Inflammatory macrophage (primary cell): ENCODE data around the gene FOXP1.

Source experiments
- DNase-seq, 2 donors: peaks; one replicate each; pipeline ENCODE4 v3.0.0-alpha.2; 2020 to 2022

Gene FOXP1

GRCh38 chr3:71393745-71394144 is 189.8 kb downstream of the FOXP1 start:
- no peak for DNase-seq

- peak in 1 of 2 donors; percentile 32 for DNase-seq
Observed at GRCh38 chr3:71393093-71393492, 190.4 kb downstream of the FOXP1 start.

DNA sequence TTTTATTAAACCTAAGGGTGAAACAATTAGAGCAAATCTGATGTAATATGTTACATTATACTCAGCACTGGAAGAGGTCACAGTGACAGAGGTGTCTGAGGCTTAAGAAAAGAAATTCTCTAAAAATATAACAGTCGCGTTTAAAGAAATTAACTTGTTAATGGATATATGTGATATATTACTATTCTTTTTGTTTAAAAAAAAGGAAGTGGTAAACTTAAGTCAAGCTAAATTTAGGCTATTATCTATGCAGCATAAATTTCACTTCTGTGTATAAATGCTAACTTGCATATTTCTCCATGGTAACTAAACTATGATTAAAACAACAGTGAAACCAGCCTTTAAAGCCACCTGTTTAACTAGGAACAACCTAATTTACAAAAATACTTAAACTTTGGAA is 191.3 kb downstream of the FOXP1 start:
- peak in 1 of 2 donors; percentile 72 for DNase-seq

DNA sequence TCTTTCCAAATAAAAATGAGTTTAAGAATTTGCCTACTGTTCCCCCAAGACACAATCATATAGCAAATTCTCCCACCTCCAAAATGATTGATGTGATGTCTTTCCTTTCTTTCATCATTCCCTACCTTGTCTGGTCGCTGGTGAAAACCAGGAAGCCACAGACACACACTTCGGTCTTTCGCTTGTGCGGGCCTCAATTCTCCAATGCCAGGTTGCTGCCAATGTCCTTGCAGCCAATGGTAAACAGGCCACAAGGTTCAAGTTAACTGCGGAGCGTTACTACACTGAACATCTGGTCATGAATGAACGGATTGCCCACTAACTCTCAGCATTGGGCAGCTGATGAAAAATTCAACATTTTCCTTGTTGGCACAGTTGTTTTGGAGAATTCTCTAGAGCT is 192.2 kb downstream of the FOXP1 start:
- peak in 1 of 2 donors; percentile 28 for DNase-seq

- peak; percentile 31 to 56 for DNase-seq
Observed at GRCh38 chr3:71389911-71390573, 193.5 kb downstream of the FOXP1 start.

GRCh38 chr3:71389191-71389590 is 194.3 kb downstream of the FOXP1 start:
- no peak for DNase-seq

DNA sequence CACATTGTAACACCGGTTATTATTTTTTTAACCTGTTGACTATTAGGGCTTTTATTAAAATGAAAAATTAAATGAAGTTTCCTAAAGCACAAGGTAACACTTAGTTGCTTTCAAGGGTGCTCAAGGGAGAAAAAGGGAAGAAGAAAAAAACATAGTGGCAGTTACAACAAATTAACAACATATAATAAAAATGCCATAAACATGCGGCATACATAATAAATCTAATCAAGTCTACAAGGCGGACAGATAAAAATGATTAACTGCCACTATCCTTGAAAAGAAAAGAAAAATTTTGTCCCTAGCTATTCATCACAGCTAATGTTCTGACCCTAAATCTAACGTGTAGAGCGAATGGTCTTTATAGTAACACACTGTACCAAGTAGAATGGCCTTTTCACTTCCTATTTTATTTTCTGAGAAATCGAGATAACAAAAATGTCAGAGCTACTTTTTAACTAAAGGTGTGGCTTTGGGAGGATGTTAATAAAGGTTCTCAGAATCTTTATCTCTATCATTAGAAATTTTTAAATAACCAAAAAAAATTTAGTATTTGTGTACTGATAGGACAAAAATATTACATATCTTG is 194.9 kb downstream of the FOXP1 start:
- no peak for DNase-seq

DNA sequence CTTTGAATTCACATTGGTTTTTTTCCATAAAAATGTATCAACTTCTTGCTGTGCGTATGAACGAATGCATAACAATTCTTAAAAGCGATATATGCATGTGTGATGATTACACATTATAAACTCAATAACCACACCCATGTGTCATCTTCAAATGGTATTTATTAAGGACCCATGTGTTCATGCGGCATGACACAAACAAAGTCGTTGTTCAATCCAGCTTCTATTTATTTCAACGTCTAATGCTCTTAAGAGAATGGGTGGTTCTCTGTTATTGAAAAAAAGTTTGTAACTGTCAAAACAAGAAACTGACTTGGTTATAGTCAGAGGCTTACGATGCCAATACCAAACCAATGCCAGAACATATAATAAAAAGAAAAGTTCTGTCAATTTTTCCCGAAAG is 195.9 kb downstream of the FOXP1 start:
- DNase-seq = no peak

DNA sequence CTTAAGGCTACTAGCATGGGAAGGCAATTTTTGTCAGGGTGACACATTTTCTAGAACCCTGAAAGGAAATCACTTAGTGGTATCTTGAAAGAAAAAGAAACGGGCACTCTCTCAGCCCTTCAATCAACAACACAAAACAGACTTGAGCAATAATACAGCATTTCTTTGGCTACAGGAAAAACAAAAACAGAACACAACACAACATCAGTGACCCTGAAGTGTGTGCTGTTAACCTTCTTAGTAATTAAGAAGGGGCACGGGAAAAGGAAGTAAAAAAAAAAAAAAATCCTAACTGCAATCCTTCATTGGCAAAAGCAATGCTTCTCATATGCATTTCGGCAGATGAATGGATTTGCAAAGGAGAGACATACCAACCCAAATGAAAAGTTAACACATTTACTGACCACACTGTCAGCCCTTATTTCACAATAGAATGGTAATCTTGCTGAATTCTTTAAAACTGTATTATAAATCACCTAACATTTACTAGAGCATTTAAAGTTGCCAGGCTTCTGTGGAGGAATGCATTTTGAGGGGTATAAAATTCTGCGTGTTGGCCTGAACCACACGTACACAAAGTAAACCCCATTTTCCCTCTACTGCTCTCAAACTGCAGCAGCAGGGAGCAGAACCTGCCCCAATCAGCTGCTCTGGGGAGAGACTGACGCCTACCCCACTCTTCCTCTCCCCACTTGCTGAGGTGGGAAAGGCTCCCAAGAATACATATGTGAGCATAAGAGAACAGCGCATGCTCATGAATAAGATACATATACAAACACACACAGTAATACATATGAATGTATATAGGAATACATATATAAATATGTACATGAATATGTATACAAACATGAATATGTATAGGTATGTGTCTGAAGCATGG is 198.5 kb downstream of the FOXP1 start:
- peak in 1 of 2 donors; percentile 7 for DNase-seq

DNA sequence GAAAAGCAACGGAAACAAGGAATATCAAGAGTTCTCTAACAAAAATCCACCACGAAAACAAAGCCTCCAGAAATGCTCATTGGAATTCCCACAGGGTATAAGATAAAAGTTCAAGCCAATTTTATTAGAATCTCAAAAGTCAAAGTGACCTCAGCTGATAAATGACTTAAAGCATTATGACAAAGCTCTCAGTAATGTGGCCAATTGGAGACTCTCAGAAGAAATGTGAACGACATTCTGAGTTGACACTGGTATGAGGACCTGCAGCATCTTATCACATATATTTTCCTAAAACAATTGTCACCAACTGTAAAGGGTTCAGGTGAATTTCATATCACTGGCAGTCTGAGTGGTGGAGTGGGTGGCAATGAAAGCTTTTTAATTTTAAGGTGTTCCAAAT is 199.1 kb downstream of the FOXP1 start:
- no peak for DNase-seq

DNA sequence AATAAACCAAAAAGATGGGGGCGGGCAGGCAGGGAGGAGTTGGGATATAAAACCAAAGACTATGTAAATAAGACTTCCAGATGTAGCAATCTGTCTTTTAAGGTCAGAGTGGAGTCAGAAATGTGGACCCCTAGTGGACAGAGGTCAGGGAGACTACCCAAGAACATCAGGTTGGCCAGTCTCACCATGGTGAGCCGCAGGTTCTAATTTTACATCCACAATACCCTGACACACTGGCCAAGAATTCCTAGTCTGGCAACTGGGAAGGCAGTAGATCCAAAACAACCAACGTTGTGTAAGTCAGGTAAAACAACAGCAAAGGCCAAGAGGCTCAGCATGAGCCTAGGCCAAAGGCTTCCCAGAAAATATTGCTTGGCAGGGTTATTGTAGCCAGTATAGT is 203.4 kb downstream of the FOXP1 start:
- DNase-seq = no peak

DNA sequence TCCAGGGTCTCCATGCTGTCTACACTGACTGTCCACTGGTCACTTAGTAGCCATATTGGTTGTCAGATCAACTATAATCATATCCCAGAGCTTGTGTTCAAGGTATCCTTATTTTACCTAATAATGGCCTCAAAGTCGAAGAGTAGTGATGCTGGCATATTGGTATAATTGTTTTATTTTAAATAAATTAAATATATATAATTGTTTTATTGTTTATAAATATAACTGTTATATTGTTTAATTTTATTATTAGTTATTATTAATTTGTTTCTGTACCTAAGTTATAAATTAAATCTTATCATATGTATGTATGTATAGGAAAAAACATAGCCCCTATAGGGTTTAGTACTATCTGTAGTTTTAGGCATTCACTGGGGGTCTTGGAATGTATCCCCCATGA is 205.0 kb downstream of the FOXP1 start:
- no peak for DNase-seq

- no peak for DNase-seq
Observed at GRCh38 chr3:71376911-71377310, 206.6 kb downstream of the FOXP1 start.

GRCh38 chr3:71376503-71376902 is 207.0 kb downstream of the FOXP1 start:
- DNase-seq = no peak

DNA sequence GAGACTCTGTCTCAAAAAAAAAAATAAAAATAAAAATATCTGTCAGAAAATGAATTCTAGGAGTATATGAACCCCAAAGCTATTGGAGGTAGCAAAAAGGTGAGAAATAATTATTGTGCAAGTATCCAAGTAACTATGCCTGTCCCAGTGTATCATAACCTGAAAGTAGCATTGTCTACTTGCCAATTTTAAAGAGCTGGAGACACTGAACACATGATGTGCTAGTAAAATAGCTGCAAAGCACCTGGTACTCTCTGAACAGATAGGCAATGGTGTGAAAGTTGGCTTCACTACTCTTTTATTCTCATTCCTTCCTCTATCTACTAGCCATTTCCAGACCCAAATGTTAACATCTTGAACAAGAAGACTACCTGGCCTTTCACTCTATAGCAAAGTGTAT is 208.9 kb downstream of the FOXP1 start:
- no peak for DNase-seq

DNA sequence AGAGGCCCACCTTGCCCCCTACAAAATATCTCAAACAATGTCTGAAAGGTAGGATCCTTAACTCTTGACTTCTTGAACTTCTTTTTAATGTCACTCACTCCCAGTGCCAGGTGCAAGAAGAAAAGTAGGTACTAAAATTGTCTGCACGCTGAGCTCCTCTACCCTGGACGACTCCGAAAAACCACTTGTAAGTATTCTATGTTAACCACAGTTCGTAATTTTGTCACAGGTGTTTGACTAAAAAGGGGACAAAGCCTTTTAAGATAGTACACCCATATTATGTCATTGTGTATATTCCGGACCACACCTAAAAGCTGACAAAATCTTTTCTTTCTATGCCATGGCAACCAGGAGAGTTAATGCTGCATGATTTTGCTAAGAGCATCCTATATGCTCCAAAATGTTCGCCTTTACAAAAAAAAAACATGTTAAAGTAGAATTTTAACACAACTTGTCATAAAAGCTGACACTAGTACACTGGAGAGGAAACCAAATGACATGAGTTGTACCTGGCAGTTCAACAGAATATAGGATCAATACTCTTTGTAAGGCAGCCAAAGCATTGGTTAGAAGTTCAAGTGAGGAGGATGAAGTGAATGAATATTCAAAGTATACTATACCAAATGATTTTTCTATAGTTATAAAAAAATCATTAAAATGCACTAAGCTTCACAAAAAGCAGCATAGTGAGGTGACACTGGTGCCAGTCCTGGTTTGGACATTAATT is 210.5 kb downstream of the FOXP1 start:
- DNase-seq = no peak

GRCh38 chr3:71372241-71372768 is 211.2 kb downstream of the FOXP1 start:
- no peak for DNase-seq

GRCh38 chr3:71371282-71371681 is 212.2 kb downstream of the FOXP1 start:
- DNase-seq = no peak

- DNase-seq = no peak
Observed at GRCh38 chr3:71370467-71370866, 213.1 kb downstream of the FOXP1 start.

DNA sequence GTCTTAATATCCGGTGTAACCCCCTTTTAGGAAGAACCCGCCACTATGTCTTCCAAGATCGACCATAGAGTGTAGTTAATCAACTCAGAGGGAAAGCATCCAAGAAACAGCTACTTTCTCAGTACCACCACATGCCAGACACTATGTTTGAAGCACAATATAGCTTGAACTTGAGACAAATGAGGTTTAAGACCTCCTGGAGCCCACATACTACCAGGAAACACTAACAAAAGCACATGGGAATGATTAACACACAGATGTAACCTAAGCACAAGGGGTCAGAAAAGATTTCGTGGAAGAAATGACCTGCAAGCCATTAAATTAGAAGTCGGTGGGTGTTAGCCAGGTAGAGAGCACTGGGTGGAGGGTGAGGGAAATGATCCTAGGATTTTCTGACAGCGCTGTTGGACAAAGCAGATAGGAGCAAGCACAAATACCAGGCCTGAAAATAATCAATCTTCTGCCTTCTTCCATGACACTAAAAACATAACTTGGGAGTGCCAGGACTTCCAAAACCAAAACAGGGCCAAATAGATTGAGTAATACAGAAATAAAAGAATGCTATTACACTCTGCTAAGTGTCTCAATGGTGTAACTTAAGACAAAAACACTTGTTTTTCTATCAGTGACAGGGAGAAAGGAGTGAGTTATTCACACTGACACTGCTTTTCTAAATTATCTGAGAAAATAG is 213.7 kb downstream of the FOXP1 start:
- DNase-seq = no peak

GRCh38 chr3:71366988-71367604 is 216.4 kb downstream of the FOXP1 start:
- DNase-seq = no peak
